Activated CD8-positive, alpha-beta memory T cell treated with anti-CD3 and anti-CD28 coated beads, Interleukin-2, amount 50 U/mL, for 1 hour (primary cell): Measurements from ENCODE around the gene RASGRP3.
"Not testable (repeated sequence)": the region's sequence is repeated elsewhere in the genome, so short reads cannot be mapped to it uniquely, and the experiment has no call there.

Experiments
- DNase-seq: peaks from one replicate; pipeline ENCODE4 v3.0.0-alpha.2; 2020; ENCODE audit errors: extremely low read depth

RASGRP3 gene

GRCh38 chr2:33453905-33454479, 22.5 kb upstream of the RASGRP3 start:
- no peak for DNase-seq

GRCh38 chr2:33457556-33458247, 18.7 kb upstream of the RASGRP3 start:
- DNase-seq: no peak

- DNase-seq: no peak
Measured at GRCh38 chr2:33458248-33458819, 18.1 kb upstream of the RASGRP3 start.

GRCh38 chr2:33459745-33460144, 16.7 kb upstream of the RASGRP3 start:
- no peak for DNase-seq

GRCh38 chr2:33462512-33462911, 13.9 kb upstream of the RASGRP3 start:
- not testable (repeated sequence) for DNase-seq

- DNase-seq: no peak
Measured at GRCh38 chr2:33467413-33467812, 9.0 kb upstream of the RASGRP3 start.

- no peak for DNase-seq
Measured at GRCh38 chr2:33469238-33469637, 7.2 kb upstream of the RASGRP3 start.

- peak; percentile 48 for DNase-seq
Measured at GRCh38 chr2:33475224-33476130, 972 bp upstream of the RASGRP3 start.

- no peak for DNase-seq
Measured at GRCh38 chr2:33476793-33477190, 343 bp downstream of the RASGRP3 start.

- DNase-seq: no peak
Measured at GRCh38 chr2:33477473-33478468, 1.3 kb downstream of the RASGRP3 start.

GRCh38 chr2:33478968-33479731, 2.7 kb downstream of the RASGRP3 start:
- DNase-seq: no peak

- DNase-seq: no peak
Measured at GRCh38 chr2:33482518-33482917, 6.1 kb downstream of the RASGRP3 start.

GRCh38 chr2:33484042-33484621, 7.7 kb downstream of the RASGRP3 start:
- DNase-seq: no peak

GRCh38 chr2:33485051-33485450, 8.6 kb downstream of the RASGRP3 start:
- DNase-seq: no peak

- no peak for DNase-seq
Measured at GRCh38 chr2:33486544-33486943, 10.1 kb downstream of the RASGRP3 start.

GRCh38 chr2:33488178-33488690, 11.8 kb downstream of the RASGRP3 start:
- no peak for DNase-seq

- no peak for DNase-seq
Measured at GRCh38 chr2:33488715-33489540, 12.5 kb downstream of the RASGRP3 start.

- DNase-seq: no peak
Measured at GRCh38 chr2:33489835-33490431, 13.5 kb downstream of the RASGRP3 start.
